GM19468 (cell line): ENCODE data around the gene LOXL1.
"Not testable (repeated sequence)": the region's sequence is repeated elsewhere in the genome, so short reads cannot be mapped to it uniquely, and the experiment has no call there.

Source experiments
- ATAC-seq: cut with Tn5 transposase; IDR thresholded peaks from one replicate; pipeline ENCODE4 v1.9.1; 2021; ENCODE audit warnings: mild to moderate bottlenecking, moderate library complexity, moderate number of reproducible peaks; ENCODE audit not compliant: unreplicated experiment; ENCODE audit errors: extremely low read depth

The LOXL1 gene

GRCh38 chr15:73950831-73951561 lies 24.7 kb downstream of the LOXL1 start:
- ATAC-seq = no peak

- no peak for ATAC-seq
Observed at GRCh38 chr15:73951601-73952000, 25.3 kb downstream of the LOXL1 start.

DNA sequence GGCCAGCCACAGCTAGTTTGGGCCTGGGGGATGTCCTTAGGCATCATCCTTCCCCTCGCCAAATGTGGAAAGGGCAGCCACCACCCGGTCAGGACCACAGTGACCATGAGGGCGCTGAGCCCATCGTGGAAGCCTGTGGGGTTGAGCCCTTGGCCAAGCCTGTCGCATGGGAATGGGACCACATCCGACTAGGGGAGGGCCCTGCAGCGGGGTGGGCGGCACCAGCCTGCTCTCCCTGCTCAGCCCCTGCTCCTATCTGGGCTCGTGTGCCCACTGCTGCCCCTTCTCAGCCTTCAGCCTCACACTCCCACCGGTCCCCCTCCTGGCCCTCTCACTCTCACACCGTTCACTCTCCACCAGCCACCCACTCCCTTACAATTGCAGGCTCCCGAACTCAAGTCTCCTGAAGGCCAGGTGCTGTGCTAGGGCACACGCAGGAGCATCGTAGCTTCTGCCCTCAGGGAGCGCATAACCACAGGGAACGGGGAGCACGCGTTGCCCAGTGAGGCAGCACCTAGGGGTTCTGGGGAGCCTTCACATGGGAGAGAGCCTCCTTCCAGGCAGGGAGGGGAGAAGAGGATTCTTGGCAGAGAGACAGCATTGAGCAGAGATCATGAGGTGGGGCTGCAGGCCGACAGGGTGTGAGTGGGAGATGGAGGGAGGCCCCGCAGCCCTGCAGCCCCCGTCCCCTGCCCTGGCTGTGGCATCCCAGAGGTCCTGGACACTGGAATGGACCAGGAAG lies 26.1 kb downstream of the LOXL1 start:
- ATAC-seq = no peak

- no peak for ATAC-seq
Observed at GRCh38 chr15:73952913-73953750, 26.9 kb downstream of the LOXL1 start.

- ATAC-seq = no peak
Observed at GRCh38 chr15:73954188-73955145, 28.2 kb downstream of the LOXL1 start.

DNA sequence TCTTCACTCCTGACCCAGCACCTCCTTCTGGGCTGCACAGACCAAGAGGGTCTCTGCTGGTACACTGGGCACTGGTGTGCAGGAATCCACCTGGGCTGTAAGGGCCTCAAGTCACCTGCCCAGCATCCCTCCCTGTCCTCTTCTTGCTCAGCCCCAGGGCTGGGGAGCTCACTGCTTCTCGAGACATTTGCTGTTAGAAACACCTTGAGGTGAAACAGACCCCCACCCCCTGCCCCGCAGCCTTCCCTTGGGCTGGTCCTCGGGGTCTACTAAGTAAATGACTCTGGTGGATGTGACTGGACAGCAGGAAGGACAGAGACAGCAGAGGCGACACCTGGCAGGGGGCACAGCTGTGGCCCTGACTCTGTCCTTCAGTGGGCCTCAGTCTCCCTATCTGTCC lies 29.1 kb downstream of the LOXL1 start:
- no peak for ATAC-seq

- ATAC-seq = no peak
Observed at GRCh38 chr15:73955861-73956742, 29.8 kb downstream of the LOXL1 start.

DNA sequence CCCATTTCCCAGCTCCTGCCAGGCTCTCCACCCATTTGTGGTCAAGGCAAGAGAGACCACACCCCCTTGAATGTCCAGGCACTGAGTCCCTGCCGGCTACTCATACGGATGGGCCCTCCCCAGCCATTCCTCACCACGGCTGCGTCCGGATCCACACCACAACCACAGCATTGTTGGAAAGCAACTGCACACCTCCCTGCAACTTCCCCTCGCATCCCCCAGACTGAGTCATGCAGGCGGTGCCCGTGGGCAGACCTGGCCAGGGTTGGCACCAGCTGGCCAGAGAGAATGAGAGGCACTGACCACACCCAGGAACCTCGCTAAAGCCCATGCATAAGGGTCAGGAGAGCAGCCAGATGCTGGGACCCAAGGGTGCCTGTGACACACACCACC lies 30.5 kb downstream of the LOXL1 start:
- no peak for ATAC-seq

GRCh38 chr15:73957276-73957675 lies 31.0 kb downstream of the LOXL1 start:
- no peak for ATAC-seq

DNA sequence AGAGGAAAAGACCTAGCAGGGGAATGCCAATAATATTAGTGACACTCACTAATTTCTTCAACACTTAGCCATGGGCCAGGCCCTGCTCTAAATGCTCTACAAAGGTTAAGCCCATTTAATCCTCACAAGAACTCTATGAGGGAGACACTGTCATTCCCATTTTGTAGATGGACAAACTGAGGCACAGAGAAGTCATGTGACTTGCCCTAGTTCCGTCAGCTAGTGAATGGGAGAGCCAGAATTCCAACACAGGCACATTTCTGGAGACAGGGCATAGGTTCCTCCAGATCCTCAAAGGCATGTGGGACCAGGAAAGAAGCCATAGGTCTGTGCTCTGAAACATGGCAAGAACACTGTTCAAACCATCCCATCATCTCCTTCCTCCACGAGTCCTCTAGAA lies 31.5 kb downstream of the LOXL1 start:
- no peak for ATAC-seq

DNA sequence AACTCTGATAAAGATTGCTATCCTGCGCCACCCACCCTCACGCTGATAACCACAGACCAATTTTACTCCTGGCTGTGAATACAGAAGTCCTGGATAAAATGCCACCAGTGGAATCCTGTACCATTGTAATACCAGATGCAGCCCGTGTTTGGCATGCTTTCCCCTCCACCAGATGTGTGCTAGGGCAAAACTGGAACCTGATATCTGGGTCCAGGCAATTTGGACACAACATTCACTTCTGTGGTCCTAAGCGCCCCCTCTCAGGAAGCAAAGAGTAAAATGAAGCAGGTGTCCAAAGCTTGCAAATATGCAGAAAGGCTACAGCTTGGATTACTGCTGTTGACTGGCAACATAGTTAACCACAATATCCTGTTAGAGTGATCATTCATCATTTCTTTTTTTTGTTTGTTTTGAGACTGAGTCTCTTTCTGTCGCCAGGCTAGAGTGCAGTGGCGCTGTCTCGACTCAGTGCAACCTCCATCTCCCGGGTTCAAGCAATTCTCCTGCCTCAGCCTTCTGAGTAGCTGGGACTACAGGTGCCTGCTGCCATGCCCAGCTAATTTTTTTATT lies 32.8 kb downstream of the LOXL1 start:
- ATAC-seq = no peak

- no peak for ATAC-seq
Observed at GRCh38 chr15:73959801-73960200, 33.5 kb downstream of the LOXL1 start.

DNA sequence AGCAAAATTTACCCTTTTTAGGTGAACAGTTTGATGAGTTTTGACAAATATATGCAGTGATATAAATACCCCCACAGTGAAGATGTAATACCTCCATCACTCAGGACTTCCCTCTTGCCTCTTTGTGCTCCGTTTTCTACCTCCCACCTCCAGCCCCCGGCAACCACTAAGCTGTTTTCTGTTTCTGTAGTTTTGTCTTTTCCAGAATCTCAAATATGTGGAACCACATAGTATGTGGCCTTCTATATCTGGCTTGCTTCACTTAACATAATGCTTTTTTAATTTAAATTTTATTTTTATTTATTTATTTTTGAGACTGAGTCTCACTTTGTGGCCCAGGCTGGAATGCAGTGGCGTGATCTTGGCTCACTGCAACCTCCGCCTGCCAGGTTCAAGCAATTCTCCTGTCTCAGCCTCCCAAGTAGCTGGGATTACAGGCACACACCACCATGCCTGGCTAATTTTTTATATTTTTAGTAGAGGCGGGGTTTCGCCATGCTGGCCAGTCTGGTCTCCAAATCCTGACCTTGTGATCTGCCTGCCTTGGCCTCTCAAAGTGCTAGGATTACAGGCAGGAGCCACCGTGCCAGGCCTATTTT lies 34.3 kb downstream of the LOXL1 start:
- ATAC-seq = not testable (repeated sequence)

DNA sequence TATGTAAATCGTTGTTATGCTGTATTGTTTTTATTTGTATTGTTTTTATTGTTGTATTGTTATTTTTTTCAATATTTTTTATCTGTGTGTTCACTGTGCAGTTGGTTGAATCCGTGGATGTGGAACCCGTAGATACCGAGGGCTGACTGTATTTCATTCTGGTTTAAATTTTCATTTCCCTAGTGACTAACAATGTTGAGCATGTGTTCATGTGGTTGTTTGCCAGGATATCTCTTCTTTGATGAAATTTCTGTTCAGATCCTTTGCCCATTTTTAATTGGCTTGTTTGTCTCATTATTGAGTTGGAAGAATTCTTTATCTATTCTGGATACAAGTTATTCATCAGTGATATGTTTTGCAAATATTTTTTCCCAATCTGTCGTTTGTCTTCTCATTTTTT lies 36.2 kb downstream of the LOXL1 start:
- no peak for ATAC-seq

DNA sequence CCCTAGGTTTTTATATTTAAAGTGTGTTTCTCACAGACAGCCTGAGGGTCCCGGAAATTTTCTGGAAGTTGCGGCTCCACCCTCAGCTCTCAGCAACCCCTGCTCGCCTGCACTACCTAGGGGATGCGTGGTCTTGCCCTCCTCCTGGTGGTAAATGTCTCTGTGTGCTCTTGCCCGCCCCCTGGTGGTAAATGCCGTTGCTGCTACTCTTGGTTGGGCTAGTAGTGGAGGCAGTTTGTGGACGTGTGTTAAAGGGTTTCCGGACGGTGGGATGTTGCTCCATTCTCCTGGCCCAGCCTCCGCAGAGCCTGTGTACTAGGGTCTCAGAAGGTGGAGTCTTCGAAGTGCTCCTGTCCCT lies 38.5 kb downstream of the LOXL1 start:
- no peak for ATAC-seq

GRCh38 chr15:73965094-73965757 lies 39.0 kb downstream of the LOXL1 start:
- no peak for ATAC-seq

GRCh38 chr15:73965758-73966113 lies 39.5 kb downstream of the LOXL1 start:
- peak; percentile 42 for ATAC-seq

- no peak for ATAC-seq
Observed at GRCh38 chr15:73968461-73968860, 42.2 kb downstream of the LOXL1 start.
